ENCODE measurements around the gene TAL1. TPM values are rescaled to one million over a fixed set of nuclear protein-coding genes. Genes with fewer than 3 reads are reported as not detected.

The TAL1 gene
- total and polyA plus RNA-seq, 8 donors: 0.28 to 3.2 (median 0.74) TPM

DNA sequence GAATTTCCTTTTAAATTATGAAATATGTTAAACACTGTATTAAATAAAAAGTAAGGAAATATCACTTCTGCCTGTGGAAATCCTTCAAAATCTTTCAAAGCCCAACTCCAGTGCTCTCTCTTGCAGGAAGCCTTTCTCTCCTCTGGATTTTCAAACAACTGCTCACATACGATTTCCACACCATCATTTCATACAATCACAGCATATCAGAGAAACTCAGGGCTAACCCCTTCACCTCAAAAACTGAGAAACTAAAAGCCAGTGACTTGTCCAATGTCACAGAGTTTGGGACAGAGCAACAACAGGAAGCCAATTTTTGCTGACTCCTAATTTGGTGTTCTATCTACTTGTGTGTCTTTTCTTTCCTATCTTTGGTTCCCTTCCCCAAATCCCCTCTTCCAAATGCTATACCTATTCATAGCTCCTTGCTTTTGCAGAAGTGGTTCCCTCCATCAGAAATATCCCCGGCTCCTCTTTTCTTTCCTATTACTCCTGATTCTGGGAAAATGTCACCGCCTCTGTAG is 12.4 kb upstream of the TAL1 start:
- no peak for ATAC-seq
- Histone ChIP-seq H3K27ac (no peak overlapping the region), H3K4me3 (no peak overlapping the region), H3K36me3 (no peaks in the 10 kb centered on the region), H3K4me1 (no peaks in the 10 kb centered on the region), H3K27me3 (peaks cover 0 to 8% (median 0%) of the 10 kb centered on the region in 4 donors), H3K9me3 (no peaks in the 10 kb centered on the region)
- no peak for DNase-seq
- no peak for FAIRE-seq
- intact Hi-C loops (cut with DNase I): no loop called here
- TF ChIP-seq, protein P1, sequence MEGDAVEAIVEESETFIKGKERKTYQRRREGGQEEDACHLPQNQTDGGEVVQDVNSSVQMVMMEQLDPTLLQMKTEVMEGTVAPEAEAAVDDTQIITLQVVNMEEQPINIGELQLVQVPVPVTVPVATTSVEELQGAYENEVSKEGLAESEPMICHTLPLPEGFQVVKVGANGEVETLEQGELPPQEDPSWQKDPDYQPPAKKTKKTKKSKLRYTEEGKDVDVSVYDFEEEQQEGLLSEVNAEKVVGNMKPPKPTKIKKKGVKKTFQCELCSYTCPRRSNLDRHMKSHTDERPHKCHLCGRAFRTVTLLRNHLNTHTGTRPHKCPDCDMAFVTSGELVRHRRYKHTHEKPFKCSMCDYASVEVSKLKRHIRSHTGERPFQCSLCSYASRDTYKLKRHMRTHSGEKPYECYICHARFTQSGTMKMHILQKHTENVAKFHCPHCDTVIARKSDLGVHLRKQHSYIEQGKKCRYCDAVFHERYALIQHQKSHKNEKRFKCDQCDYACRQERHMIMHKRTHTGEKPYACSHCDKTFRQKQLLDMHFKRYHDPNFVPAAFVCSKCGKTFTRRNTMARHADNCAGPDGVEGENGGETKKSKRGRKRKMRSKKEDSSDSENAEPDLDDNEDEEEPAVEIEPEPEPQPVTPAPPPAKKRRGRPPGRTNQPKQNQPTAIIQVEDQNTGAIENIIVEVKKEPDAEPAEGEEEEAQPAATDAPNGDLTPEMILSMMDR (IDR thresholded peaks at IDR 0.05): no peak
- WGBS, 2 donors: 42 to 57% methylated on average over 3 of the region's 3 CpGs

DNA sequence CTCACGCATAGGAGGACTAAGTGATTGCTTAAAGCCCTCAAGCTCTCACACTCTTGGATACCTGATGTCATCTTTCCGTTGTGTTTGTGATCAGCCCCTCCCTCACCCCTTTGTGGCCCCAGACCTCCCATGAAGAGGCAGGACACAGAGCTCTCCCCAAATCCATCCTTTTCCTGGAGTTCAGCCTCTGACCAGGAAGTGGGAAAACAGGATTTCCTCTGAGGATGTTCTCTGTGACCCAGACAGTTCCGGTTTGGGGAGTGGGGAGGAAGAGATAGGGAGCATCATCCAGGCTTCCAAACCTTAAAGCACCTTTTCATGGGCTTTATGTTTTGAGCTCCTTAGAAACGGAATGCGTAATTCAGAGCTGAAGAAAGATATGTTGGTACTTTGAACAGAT is 11.9 kb upstream of the TAL1 start:
- H3K9me3 ChIP-seq: no peaks in the 10 kb centered on the region
- no peak overlapping the region for H3K4me3 ChIP-seq
- FAIRE-seq (no peak), ATAC-seq (no peak), DNase-seq (no peak)
- intact Hi-C loops (cut with DNase I): no loop called here
- peaks cover 0 to 8% (median 0%) of the 10 kb centered on the region in 4 donors for H3K27me3 ChIP-seq
- no peak overlapping the region for H3K27ac ChIP-seq
- TF ChIP-seq, protein P1 (IDR thresholded peaks at IDR 0.05): no peak
- WGBS, 2 donors: 53 to 66% methylated on average over 5 of the region's 5 CpGs
- H3K36me3 ChIP-seq: no peaks in the 10 kb centered on the region
- H3K4me1 ChIP-seq: no peaks in the 10 kb centered on the region

DNA sequence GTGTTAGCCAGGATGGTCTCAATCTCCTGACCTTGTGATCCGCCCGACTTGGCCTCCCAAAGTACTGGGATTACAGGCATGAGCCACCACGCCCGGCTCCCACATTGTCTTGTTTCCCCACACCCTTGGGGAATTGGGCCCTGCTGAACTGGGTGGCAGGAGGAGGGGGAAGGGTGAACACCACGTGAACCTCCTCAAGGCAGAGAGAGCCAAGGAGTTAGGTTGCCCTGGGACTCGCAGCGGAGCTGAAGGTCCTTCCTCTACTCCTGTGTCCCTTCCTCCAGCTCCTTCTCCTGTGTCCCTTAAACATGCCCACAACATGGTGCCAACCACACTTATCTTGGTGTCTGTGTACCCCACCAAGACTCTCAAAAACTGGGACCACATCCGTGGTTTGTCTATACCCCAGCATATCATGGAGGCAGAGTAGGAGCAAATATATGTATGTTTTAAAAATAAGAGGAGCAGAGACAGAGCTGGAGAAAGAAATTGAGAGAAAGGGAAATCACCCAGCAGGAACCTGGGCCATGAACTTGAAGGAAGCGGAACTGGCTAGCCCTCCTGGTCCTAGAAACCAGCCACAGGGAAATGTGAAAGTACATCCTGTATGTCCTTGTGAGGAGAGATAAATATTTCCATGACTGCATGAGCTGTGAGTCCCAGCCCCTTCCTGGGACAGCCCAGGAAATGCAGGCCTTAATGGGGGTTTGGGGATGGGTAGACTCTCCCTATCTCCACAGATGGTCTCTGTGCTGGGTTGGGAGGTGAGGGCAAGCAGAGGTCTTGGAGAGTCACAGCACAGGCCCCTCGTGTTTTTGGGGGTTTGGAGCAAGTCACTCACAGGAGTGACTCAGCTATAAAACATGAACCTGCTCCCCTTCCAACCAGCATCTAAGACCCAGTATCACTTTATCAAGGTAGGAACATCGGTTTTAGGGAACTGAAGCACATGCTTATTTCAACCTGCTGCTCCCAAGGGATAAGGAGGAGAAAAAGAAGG is 9.4 kb upstream of the TAL1 start:
- Histone ChIP-seq H3K36me3 (no peaks in the 10 kb centered on the region), H3K4me1 (no peaks in the 10 kb centered on the region), H3K9me3 (no peaks in the 10 kb centered on the region), H3K27me3 (peaks cover 0 to 8% (median 0%) of the 10 kb centered on the region in 4 donors), H3K27ac (no peak overlapping the region), H3K4me3 (no peak overlapping the region)
- ATAC-seq: peak in 1 of 4 donors; percentile 13
- 59 to 86% methylated on average over 11 of the region's 11 CpGs for WGBS, 2 donors
- no peak for FAIRE-seq
- TF ChIP-seq, protein P1 (IDR thresholded peaks at IDR 0.05): no peak
- intact Hi-C loops (cut with DNase I): no loop called here
- DNase-seq: no peak

DNA sequence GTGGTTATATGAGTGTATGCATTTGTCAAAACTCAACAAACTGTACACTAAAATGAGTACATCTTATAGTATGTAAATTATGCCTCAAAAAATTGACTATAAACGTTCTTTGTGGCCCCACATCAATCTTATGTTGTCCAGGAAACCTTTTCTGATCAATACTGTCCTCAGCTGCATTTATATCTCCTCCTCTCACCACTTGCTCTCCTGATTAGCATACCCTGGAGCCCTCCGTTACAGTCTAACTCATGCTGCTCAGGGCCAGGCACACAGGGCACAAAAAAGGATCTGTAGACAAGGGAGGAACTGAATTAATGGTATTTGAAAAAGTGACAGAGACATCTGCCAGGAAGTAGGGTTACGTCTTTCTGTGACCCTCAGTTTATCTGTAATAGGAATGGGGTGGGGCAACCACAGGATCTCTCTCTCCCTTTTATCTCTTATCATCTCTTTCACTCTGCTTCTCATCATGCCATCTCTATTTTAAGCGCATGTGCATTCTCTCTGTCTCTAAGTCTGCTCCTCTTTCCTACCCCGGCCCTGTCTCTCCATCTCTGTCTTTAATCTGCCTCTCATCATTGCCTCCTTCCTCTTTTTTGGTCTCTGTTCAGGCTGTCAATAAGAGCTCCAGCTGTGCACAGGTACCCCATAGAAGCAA is 7.0 kb upstream of the TAL1 start:
- intact Hi-C loops (cut with DNase I): no loop called here
- Histone ChIP-seq H3K36me3 (no peaks in the 10 kb centered on the region), H3K4me1 (no peaks in the 10 kb centered on the region), H3K27me3 (peaks cover 0 to 8% (median 0%) of the 10 kb centered on the region in 4 donors), H3K9me3 (no peaks in the 10 kb centered on the region), H3K4me3 (no peak overlapping the region), H3K27ac (no peak overlapping the region)
- no peak for ATAC-seq
- FAIRE-seq: no peak
- 63 to 69% methylated on average over 5 of the region's 5 CpGs for WGBS, 2 donors
- TF ChIP-seq, protein P1 (IDR thresholded peaks at IDR 0.05): no peak
- no peak for DNase-seq
